OCI-LY3 (cell line): ENCODE data around the gene LIN7B.
"Not testable (repeated sequence)": the region's sequence is repeated elsewhere in the genome, so short reads cannot be mapped to it uniquely, and the experiment has no call there.

Experiments
- H2AFZ ChIP-seq: fragments of 200-600, 300-600 bp; shearing (Covaris generic); 2 replicates; pipeline ENCODE4 v1.6.0; 2014; ENCODE audit warnings: antibody characterized with exemption, low read depth, low read length
- H3K27ac ChIP-seq: fragments of 200-600, 300-600 bp; sonication (generic); 2 replicates; pipeline ENCODE4 v1.5.1; 2014; ENCODE audit warnings: mild to moderate bottlenecking, low read length, moderate library complexity, mixed read lengths
- H3K27me3 ChIP-seq: fragments of 200-600, 300-600 bp; sonication (generic); 2 replicates; pipeline ENCODE4 v1.6.1; 2014; ENCODE audit warnings: low read depth, low read length, mixed read lengths
- H3K36me3 ChIP-seq: fragments of 200-600, 300-600 bp; sonication (generic); replicated peaks from 2 replicates; pipeline ENCODE3; 2014; ENCODE audit warnings: low read depth, low read length, mixed read lengths
- H3K4me1 ChIP-seq: fragments of 300-600, 200-600 bp; sonication (generic); 2 replicates; pipeline ENCODE4 v1.6.1; 2014; ENCODE audit warnings: low read length, mixed read lengths
- H3K4me2 ChIP-seq: fragments of 200-600, 300-600 bp; sonication (generic); 2 replicates; pipeline ENCODE4 v1.6.1; 2014; ENCODE audit warnings: low read length, mixed read lengths
- H3K4me3 ChIP-seq: fragments of 300-600, 200-600 bp; sonication (generic); 2 replicates; pipeline ENCODE4 v1.5.1; 2014; ENCODE audit warnings: antibody characterized with exemption, mild to moderate bottlenecking, low read length, moderate library complexity
- H3K79me2 ChIP-seq: fragments of 300-600, 200-600 bp; shearing (Covaris generic); 2 replicates; pipeline ENCODE4 v1.6.1; 2014; ENCODE audit warnings: mild to moderate bottlenecking, low read length, mixed read lengths
- H3K9ac ChIP-seq: fragments of 300-600, 200-600 bp; shearing (Covaris generic); 2 replicates; pipeline ENCODE4 v1.6.0; 2014; ENCODE audit warnings: mild to moderate bottlenecking, low read length, moderate library complexity
- H3K9me3 ChIP-seq: fragments of 200-600, 300-600 bp; shearing (Covaris generic); 2 replicates; pipeline ENCODE4 v1.6.1; 2014; ENCODE audit warnings: low read length, mixed read lengths; ENCODE audit not compliant: insufficient read depth
- H4K20me1 ChIP-seq: fragments of 200-600, 300-600 bp; sonication (generic); 2 replicates; pipeline ENCODE4 v1.6.1; 2016; ENCODE audit warnings: low read length, mixed read lengths; ENCODE audit not compliant: insufficient read depth
- CTCF ChIP-seq: fragments of 200-600, 300-600 bp; sonication (generic); IDR thresholded peaks from 2 replicates; pipeline ENCODE4 v1.5.1; 2014; ENCODE audit warnings: antibody characterized with exemption, low read length, low read depth
- EZH2phosphoT487 ChIP-seq: fragments of 200-600 bp; shearing (Covaris generic); IDR thresholded peaks from 2 replicates; pipeline ENCODE4 v1.6.1; 2018; ENCODE audit warnings: antibody characterized with exemption, mixed run types, low read depth

LIN7B gene

GRCh38 chr19:49073514-49074378, 40.4 kb upstream of the LIN7B start:
- no peak overlapping the region for H2AFZ ChIP-seq
- no peaks in the 10 kb centered on the region for H4K20me1 ChIP-seq
- no peaks in the 10 kb centered on the region for H3K9me3 ChIP-seq
- no peaks in the 10 kb centered on the region for H3K27me3 ChIP-seq
- H3K4me3 ChIP-seq, result no peak overlapping the region
- H3K79me2 ChIP-seq, result no peaks in the 10 kb centered on the region
- H3K9ac ChIP-seq, result no peak overlapping the region
- no peaks in the 10 kb centered on the region for H3K36me3 ChIP-seq
- H3K4me2 ChIP-seq, result no peak overlapping the region
- H3K27ac ChIP-seq, result no peak overlapping the region
- TF ChIP-seq EZH2phosphoT487, result no peak
- peak; percentile 26; the same call in 1 of the 2 replicates for TF ChIP-seq CTCF
- no peaks in the 10 kb centered on the region for H3K4me1 ChIP-seq

- not testable (repeated sequence) for H4K20me1 ChIP-seq, H3K4me2 ChIP-seq, H3K4me3 ChIP-seq, H3K27ac ChIP-seq, H3K27me3 ChIP-seq, H3K79me2 ChIP-seq, H3K36me3 ChIP-seq, H3K9me3 ChIP-seq, H3K9ac ChIP-seq, H3K4me1 ChIP-seq
- TF ChIP-seq CTCF, result peak; percentile 42
- H2AFZ ChIP-seq, result peak overlapping the region; percentile 69; the same call in 1 of the 2 replicates
Measured at GRCh38 chr19:49074869-49075268, 39.3 kb upstream of the LIN7B start.

GRCh38 chr19:49080392-49080791, 33.8 kb upstream of the LIN7B start:
- peaks cover 2% of the 10 kb centered on the region for H3K79me2 ChIP-seq
- H3K9ac ChIP-seq, result no peak overlapping the region
- H4K20me1 ChIP-seq, result no peaks in the 10 kb centered on the region
- no peaks in the 10 kb centered on the region for H3K27me3 ChIP-seq
- TF ChIP-seq CTCF (no peak), EZH2phosphoT487 (no peak)
- H2AFZ ChIP-seq, result no peak overlapping the region
- H3K4me2 ChIP-seq, result no peak overlapping the region
- no peaks in the 10 kb centered on the region for H3K9me3 ChIP-seq
- no peak overlapping the region for H3K27ac ChIP-seq
- no peaks in the 10 kb centered on the region for H3K36me3 ChIP-seq
- H3K4me3 ChIP-seq, result no peak overlapping the region
- no peaks in the 10 kb centered on the region for H3K4me1 ChIP-seq

GRCh38 chr19:49081273-49081672, 32.9 kb upstream of the LIN7B start:
- Histone ChIP-seq H4K20me1 (peaks cover 7% of the 10 kb centered on the region), H3K27ac (no peak overlapping the region), H3K9me3 (no peaks in the 10 kb centered on the region), H3K4me2 (no peak overlapping the region), H3K79me2 (peaks cover 11% of the 10 kb centered on the region), H3K4me1 (peaks cover 2% of the 10 kb centered on the region), H3K27me3 (no peaks in the 10 kb centered on the region), H3K9ac (no peak overlapping the region), H3K4me3 (no peak overlapping the region), H3K36me3 (peaks cover 6% of the 10 kb centered on the region), H2AFZ (no peak overlapping the region)
- TF ChIP-seq CTCF, result no peak
- no peak for TF ChIP-seq EZH2phosphoT487
